Gastroesophageal sphincter (tissue), 4 donors: ENCODE data around the gene SEC22A. TPM values are rescaled to one million over a fixed set of nuclear protein-coding genes. Genes with fewer than 3 reads are reported as not detected.

Source experiments
- ATAC-seq: fragments of 150-250 bp; one replicate; pipeline ENCODE4 v1.9.1; 2016; ENCODE audit warnings: mild to moderate bottlenecking, moderate library complexity
- H3K27ac ChIP-seq, 4 donors: fragments of 200-600 bp; sonication (generic) in 3 of 4; 1 replicate in 3 of 4; 2 replicates in 1 of 4; pipeline ENCODE4 v1.5.1; 2016 to 2019
- H3K27me3 ChIP-seq: fragments of 200-600 bp; sonication (generic); one replicate; pipeline ENCODE4 v1.5.1; 2019
- H3K36me3 ChIP-seq, 2 donors: fragments of 200-600 bp; sonication (generic); one replicate each; pipeline ENCODE4 v1.5.1; 2019; ENCODE audit warnings: control low read depth in 1 of 2
- H3K4me1 ChIP-seq, 3 donors: fragments of 200-600 bp; sonication (generic); 1 replicate in 2 of 3; 2 replicates in 1 of 3; pipeline ENCODE4 v1.5.1; 2016 to 2019; ENCODE audit warnings: control low read depth in 2 of 3
- H3K4me3 ChIP-seq, 2 donors: fragments of 200-600 bp; sonication (generic); one replicate each; pipeline ENCODE4 v1.5.1; 2019; ENCODE audit warnings: mild to moderate bottlenecking in 1 of 2, moderate library complexity in 1 of 2
- H3K9me3 ChIP-seq, 3 donors: fragments of 200-600 bp; sonication (generic); one replicate each; pipeline ENCODE4 v1.5.1; 2017 to 2019; ENCODE audit warnings: control low read depth in 2 of 3
- CTCF ChIP-seq, 4 experiments: fragments of 200-600 bp in 2 of 4; fragments of 450-650 bp in 2 of 4; sonication (generic) in 1 of 4; IDR thresholded peaks; one replicate each; pipeline ENCODE4 v1.5.1; 2017 to 2019; ENCODE audit warnings: antibody characterized with exemption in 4 of 4, mild to moderate bottlenecking in 2 of 4, moderate library complexity in 2 of 4
- EP300 ChIP-seq: sonication (generic); formaldehyde crosslinking; IDR thresholded peaks from one replicate; pipeline ENCODE4 v1.6.1; 2017; ENCODE audit warnings: antibody characterized with exemption, mild to moderate bottlenecking
- POLR2A ChIP-seq, 2 donors: fragments of 450-650 bp; IDR thresholded peaks; one replicate each; pipeline ENCODE4 v1.6.1; 2017; ENCODE audit warnings: antibody characterized with exemption in 2 of 2, mild to moderate bottlenecking in 2 of 2, moderate library complexity in 1 of 2
- POLR2AphosphoS5 ChIP-seq: sonication (generic); formaldehyde crosslinking; IDR thresholded peaks from one replicate; pipeline ENCODE4 v1.6.1; 2017; ENCODE audit warnings: antibody characterized with exemption
- WGBS, 2 donors: methylation state at CpG; one replicate each; pipeline ENCODE4 v1.1.5; 2018; ENCODE audit warnings: low coverage in 1 of 2; 5-methylcytosine and 5-hydroxymethylcytosine counted together
- total RNA-seq, 4 donors: library from RNA; depleted of rRNA; stranded (reverse); fragments of >200 nt; gene quantifications; one replicate each; pipeline ENCODE4 v1.1.0, GENCODE V29; 2016

SEC22A gene
- total RNA-seq, 4 donors from 2014 or later: 17.3 to 32.2 (median 23.9) TPM

- Histone ChIP-seq H3K9me3 (no peaks in the 10 kb centered on the region), H3K36me3 (peaks cover 0 to 100% of the 10 kb centered on the region in 2 donors), H3K4me3 (no peak overlapping the region), H3K27me3 (no peaks in the 10 kb centered on the region), H3K27ac (no peak overlapping the region), H3K4me1 (peaks cover 0 to 13% (median 0%) of the 10 kb centered on the region in 3 donors)
- ATAC-seq: no peak
- no peak for TF ChIP-seq POLR2AphosphoS5
- WGBS, 2 donors: 100% methylated on average over 1 of the region's 11 CpGs; no CpG with 5 or more reads in 1 of the 2 donors
Measured at GRCh38 chr3:123295901-123296250, 94.1 kb downstream of the SEC22A start.

- no peaks in the 10 kb centered on the region for H3K9me3 ChIP-seq
- peak overlapping the region in 1 of 4 donors; percentile 26 for H3K27ac ChIP-seq
- H3K4me3 ChIP-seq: no peak overlapping the region
- H3K27me3 ChIP-seq: no peaks in the 10 kb centered on the region
- H3K36me3 ChIP-seq: peaks cover 0 to 100% of the 10 kb centered on the region in 2 donors
- TF ChIP-seq POLR2AphosphoS5 (no peak), CTCF (IDR thresholded peaks at IDR 0.05) (no peak), POLR2A (IDR thresholded peaks at IDR 0.05) (no peak), EP300 (no peak)
- peaks cover 0 to 9% (median 0%) of the 10 kb centered on the region in 3 donors for H3K4me1 ChIP-seq
- no peak for ATAC-seq
- 80 to 94% methylated on average over 3 to 6 of the region's 7 CpGs for WGBS, 2 donors
Measured at GRCh38 chr3:123296261-123296660, 94.5 kb downstream of the SEC22A start.

DNA sequence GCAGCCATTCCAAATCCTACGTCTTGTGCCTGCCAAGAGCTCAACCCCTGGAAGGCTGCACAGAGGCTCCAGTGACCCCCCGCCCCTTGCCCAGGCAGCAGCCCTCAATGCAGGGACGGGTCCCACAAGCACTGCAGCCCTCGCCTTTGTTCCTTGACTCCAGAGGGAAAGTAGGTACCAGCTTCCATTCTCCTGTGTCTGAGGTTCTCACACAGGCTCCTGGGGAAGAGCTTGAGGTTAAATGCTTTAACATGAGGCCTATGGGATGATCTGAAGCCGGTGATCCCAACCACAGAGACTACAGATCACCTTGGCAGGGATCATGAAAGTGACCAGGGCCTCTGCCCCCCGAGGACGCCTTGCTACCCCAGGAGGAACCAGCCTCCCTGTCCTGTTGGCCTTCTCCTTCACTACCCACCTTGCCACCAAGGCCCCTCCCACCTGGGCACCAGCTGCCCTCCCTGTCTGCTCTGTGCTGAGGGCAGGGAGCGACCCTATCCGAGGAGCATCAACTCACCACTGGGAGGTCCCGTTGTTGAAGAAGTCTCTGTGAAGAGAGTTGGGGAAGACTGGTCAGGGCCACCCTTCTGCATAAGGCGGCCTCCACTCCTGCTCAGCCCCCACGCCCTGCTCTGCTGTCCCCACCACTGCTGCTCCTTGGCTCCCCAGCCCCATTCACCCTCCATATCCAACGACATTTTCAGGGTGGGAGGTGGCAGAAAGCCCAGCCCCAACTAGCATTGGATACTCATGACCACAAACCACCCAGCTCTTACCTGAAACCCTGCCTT, 95.3 kb downstream of the SEC22A start:
- H3K9me3 ChIP-seq: no peaks in the 10 kb centered on the region
- no peak for TF ChIP-seq POLR2A (IDR thresholded peaks at IDR 0.05)
- TF ChIP-seq CTCF (IDR thresholded peaks at IDR 0.05): no peak
- no peak for TF ChIP-seq POLR2AphosphoS5
- H3K4me3 ChIP-seq: no peak overlapping the region
- 74% methylated on average over 3 of the region's 13 CpGs; no CpG with 5 or more reads in 1 of the 2 donors for WGBS, 2 donors
- H3K27me3 ChIP-seq: no peaks in the 10 kb centered on the region
- ATAC-seq: no peak
- H3K4me1 ChIP-seq: peaks cover 0 to 2% (median 0%) of the 10 kb centered on the region in 3 donors
- H3K27ac ChIP-seq: peak overlapping the region in 2 of 4 donors; percentile 37 to 51
- peaks cover 0 to 100% of the 10 kb centered on the region in 2 donors for H3K36me3 ChIP-seq

GRCh38 chr3:123297627-123297899, 95.8 kb downstream of the SEC22A start:
- Histone ChIP-seq H3K27ac (peak overlapping the region in 2 of 4 donors; percentile 37 to 51), H3K27me3 (no peaks in the 10 kb centered on the region), H3K9me3 (no peaks in the 10 kb centered on the region), H3K4me1 (no peaks in the 10 kb centered on the region), H3K36me3 (peaks cover 0 to 100% of the 10 kb centered on the region in 2 donors), H3K4me3 (no peak overlapping the region)
- ATAC-seq: no peak
- no peak for TF ChIP-seq POLR2AphosphoS5
- TF ChIP-seq EP300: no peak
- TF ChIP-seq CTCF (IDR thresholded peaks at IDR 0.05): no peak
- WGBS, 2 donors: 86 to 92% methylated on average over 1 to 5 of the region's 6 CpGs

- Histone ChIP-seq H3K9me3 (no peaks in the 10 kb centered on the region), H3K27me3 (no peaks in the 10 kb centered on the region), H3K4me3 (no peak overlapping the region), H3K27ac (no peak overlapping the region), H3K4me1 (no peaks in the 10 kb centered on the region), H3K36me3 (peaks cover 0 to 100% of the 10 kb centered on the region in 2 donors)
- no peak for ATAC-seq
- no peak for TF ChIP-seq POLR2A (IDR thresholded peaks at IDR 0.05)
- no peak for TF ChIP-seq CTCF (IDR thresholded peaks at IDR 0.05)
- no peak for TF ChIP-seq POLR2AphosphoS5
- TF ChIP-seq EP300: no peak
- 68 to 72% methylated on average over 2 to 5 of the region's 5 CpGs for WGBS, 2 donors
Measured at GRCh38 chr3:123298903-123299302, 97.2 kb downstream of the SEC22A start.
